Fibroblast of skin of left quadriceps (primary cell): ENCODE data around the gene DEFB116.
"Not testable (repeated sequence)": the region's sequence is repeated elsewhere in the genome, so short reads cannot be mapped to it uniquely, and the experiment has no call there.

Experiments
- DNase-seq, 2 experiments: peaks; one replicate each; pipeline ENCODE4 v3.0.0-alpha.2; 2013; ENCODE audit warnings: low read depth in 2 of 2

Gene DEFB116, protein sequence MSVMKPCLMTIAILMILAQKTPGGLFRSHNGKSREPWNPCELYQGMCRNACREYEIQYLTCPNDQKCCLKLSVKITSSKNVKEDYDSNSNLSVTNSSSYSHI

GRCh38 chr20:31308535-31309162 is at the start of gene DEFB116:
DEFB116 (minus strand) TSS chr20:31308585; CDS start chr20:31308585, 0 bp downstream.
- no peak for DNase-seq

- DNase-seq = no peak
Measured at GRCh38 chr20:31355981-31356380, 47.6 kb upstream of the DEFB116 start.

DNA sequence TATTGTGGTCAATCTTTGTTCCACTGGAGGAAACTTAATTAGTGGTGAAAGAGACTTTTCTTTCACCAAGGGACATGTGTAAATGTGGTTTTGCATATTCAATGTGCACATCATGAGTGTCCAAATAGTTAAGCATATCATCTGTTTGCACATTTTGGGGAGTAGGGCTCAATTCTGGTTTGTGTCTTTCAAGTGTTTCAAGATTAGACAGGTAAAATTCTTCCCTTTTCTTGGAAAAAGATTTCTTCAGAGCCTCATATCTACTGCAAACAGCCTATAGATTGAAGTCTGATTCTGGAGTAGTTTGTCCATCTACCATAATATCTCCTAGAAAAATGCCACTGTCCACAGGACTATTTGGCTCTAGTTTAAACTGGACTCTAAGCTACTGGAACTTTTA is 33.1 kb upstream of the DEFB116 start:
- DNase-seq = no peak

DNA sequence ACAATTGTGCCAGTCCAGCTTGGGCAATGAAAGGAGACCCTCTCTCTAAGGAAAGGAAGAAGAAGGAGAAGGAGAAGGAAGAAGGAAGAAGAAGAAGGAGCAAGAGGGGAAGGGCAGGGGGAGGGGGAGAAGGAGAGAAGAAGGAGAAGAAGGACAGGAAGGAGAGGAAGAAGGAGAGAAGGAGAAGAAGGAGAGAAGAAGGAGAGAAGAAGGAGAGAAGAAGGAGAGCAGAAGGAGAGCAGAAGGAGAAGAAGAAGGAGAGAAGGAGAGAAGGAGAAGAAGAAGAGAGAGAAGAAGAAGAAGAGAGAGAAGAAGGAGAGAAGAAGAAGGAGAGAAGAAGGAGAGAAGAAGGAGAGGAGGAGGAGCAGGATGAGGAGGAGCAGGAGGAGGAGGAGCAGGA is 22.5 kb upstream of the DEFB116 start:
- DNase-seq = no peak

GRCh38 chr20:31322504-31322903 is 14.1 kb upstream of the DEFB116 start:
- DNase-seq = no peak

DNA sequence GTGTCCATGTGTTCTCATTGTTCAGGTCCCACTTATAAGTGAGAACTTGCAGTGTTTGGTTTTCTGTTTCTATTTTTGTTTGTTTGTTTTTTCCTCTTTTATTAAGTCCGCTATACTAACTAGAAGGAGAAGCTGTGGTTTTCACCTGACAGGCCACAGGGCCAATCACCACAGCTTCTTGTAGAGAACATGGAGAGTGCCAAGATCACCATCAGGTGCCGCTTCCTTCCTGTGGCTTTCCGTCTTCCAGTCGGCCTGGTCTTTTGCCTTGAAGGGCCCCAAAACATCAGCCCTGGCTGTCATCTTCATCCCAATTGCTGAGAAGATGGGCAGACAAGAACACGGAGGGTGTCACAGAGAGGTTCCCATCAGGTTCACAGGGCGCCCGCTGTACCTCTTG is 23.4 kb downstream of the DEFB116 start:
- not testable (repeated sequence) for DNase-seq

GRCh38 chr20:31278178-31278577 is 30.2 kb downstream of the DEFB116 start:
- no peak for DNase-seq

GRCh38 chr20:31274441-31274840 is 33.9 kb downstream of the DEFB116 start:
- no peak for DNase-seq

GRCh38 chr20:31260326-31260932 is 48.0 kb downstream of the DEFB116 start:
- DNase-seq = no peak

- DNase-seq = no peak
Measured at GRCh38 chr20:31257364-31257763, 51.0 kb downstream of the DEFB116 start, which contains the start of gene DEFB115. DEFB115 (plus strand) TSS chr20:31257664; CDS start chr20:31257664, 0 bp downstream.

DNA sequence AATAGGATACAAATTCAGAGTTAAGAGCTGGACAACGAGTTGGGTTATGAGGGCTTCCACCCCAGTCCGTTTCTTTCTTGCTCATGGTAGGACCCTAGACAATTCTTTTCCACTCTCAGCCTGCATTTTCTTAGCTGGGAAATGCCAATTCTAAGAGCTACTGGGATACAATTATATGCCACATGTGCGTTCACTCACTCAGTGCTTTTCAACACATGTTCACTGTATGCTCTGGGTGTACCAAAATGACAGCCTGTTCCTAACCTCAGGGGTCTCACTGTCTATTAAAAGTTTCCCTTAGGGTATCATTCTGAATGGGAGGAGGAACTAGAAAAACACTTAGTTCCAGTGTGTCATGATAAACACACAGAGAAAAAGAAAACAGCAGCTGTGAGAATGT is 51.4 kb downstream of the DEFB116 start:
- no peak for DNase-seq
